Forelimb muscle (tissue), 1 donor: ENCODE measurements around the gene PHLPP1. TPM values are rescaled to one million over a fixed set of nuclear protein-coding genes. Genes with fewer than 3 reads are reported as not detected.
A peak's percentile ranks its signal among the peaks of the same experiment; 100 is the strongest.

Experiments
- DNase-seq: peaks from one replicate; pipeline ENCODE4 v3.0.0-alpha.2; 2013; ENCODE audit warnings: low read depth
- polyA plus RNA-seq: library from polyadenylated mRNA; unstranded; fragments of 120-200 nt; gene quantifications from one replicate; pipeline ENCODE4 v1.2.1, GENCODE V29; 2013; ENCODE audit not compliant: insufficient read length

Gene PHLPP1
- polyA plus RNA-seq, 1 donor: 7.3 TPM

DNA sequence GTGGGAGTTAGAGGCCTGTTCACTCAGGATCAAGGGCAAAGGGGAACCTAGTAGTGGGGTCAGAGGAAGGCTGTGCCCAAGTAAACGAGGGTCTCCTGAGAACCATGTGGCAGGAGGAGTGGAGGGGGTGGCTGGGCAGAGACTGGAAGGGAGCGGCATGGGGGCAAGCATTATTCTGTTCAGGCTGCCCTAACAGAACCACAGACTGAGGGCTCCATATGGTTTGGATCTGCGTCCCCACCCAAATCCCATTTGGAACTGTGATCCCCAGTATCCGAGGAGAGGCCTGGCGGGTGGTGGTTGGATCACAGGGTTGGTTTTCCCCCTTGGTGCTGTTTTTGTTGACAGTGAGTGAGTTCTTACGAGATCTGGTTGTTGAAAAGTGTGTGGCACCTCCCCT is 287.0 kb downstream of the PHLPP1 start:
- DNase-seq: no peak

DNA sequence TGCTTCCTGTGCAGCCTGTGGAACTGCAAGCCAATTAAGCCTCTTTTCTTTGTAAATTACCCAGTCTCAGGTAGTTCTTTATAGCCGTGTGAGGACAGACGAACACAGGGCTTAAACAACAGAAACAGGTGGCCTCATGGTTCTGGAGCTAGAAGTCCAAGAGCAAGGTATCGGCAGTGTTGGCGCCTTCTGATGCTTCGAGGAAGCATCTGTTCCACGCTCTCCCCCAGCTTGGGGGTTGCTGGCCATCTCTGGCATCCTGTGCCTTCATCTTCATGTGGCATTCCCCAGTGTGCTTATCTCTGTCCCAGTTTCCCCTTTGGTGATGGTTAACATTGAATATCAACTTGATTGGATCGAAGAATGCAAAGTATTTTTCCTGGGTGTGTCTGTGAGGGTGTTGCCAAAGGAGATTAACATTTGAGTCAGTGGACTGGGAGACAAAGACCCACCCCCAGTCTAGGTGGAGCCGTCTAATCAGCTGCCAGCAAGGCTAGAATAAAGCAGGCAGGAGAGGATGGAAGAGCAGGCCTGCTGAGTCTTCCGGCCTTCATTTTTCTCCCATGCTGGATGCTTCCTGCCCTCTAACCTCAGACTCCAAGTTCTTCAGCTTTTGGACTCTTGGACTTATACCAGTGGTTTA is 287.6 kb downstream of the PHLPP1 start:
- no peak for DNase-seq

DNA sequence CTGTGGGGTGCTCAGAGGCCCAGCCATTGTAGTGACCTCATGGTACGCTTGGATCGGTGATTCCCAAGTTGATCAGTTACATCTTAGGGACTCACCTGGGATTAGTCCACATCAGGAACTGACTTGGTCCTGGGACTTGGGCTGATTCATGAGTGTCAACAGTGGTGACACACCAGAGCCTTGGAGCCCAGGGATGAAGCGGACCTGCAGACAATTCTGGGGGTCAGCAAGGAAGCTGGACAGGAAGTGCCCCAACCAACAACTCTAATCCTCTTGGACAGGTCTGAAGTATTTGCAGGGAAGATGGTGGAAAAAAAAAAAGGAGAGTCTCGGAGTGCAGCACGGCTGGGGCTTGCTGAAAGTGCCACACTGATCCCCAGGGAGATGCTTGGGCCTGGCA is 288.6 kb downstream of the PHLPP1 start:
- DNase-seq: no peak

DNA sequence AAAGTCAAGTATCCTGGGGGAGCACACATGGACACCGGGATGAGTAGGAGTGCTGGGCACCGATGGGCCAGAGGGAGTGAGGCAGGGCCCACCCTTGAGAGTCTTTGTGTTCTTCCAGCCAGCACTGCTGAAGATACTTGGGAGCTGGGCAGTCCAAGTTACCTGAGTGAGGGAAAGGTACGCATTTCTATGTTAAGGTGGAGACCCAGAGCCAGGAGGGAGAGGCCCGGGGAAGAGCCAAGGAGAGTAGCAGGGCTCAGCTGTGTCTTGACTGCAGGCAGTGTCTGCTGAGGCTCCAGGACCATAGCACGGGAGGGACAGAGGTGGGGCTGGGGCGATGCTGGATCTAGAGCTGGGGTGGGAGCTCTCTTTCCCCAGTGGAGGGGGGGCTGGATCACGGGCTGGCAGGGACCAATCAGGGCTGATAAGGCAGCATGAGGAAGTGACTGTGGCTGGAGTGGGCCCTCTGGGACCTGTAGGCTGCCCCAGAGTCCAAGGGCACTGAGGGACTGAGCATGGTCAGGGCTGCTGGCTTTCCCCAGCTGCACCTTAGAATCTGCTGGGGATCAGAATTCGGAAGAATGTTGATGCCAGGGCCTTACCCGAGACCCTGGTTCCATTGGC is 289.2 kb downstream of the PHLPP1 start:
- DNase-seq: no peak

DNA sequence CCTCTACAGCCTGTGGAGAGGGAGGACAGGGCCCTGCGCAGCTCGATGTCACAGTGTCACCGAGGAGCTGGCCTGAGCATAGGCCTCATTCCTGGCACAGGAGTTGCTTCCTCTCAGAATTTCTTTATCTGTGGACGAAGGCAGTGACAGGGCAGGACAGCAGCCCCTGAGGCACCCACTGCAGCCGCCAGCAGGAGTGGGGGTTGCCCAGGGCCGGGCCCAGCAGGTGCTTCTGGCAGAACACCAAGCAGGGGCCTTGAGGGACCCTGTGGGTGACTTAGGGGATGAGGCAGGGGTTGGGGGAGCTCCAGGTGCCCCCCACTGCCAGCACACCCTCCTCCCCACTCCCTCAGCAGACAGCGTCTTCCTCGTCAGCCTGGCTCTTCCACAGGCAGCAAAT is 290.0 kb downstream of the PHLPP1 start:
- no peak for DNase-seq

DNA sequence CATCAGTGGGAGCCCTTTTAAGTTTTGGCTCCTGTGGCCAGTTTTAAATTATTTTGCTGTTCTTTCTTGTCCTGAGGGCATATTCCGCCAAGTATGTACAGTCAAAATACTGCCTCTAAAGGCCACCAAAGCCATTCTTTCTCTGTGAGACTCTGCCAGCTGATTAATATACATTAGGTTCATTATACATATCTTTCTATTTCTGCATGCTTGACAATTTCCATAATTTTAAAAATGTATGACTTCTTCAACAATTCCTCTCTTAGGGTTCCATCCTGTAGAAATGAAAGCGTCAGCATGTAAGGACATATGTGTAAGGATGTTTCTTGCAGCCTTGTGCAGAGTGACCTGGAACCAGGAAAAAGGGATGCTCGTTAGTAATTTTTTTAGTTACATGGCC is 291.9 kb downstream of the PHLPP1 start:
- no peak for DNase-seq

DNA sequence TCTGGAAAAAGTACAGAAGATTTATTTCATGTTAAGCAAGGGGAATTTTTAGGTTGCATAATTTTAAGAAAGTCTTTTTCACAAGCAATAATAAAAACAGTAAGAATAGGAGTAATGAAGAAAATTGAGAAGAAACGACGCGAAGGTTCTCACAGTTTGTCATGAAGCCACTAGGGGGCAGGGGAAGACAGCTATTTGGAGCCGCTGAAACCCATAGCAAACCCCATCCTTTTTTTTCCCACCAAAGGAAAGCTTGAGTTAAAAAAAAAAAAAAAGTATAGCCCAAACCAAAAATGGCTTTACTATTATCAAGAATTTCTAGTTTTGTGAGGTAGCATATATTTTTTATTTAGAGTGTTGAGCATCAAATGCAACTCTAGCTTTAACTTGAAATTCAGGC is 300.9 kb downstream of the PHLPP1 start:
- DNase-seq: peak; percentile 60

DNA sequence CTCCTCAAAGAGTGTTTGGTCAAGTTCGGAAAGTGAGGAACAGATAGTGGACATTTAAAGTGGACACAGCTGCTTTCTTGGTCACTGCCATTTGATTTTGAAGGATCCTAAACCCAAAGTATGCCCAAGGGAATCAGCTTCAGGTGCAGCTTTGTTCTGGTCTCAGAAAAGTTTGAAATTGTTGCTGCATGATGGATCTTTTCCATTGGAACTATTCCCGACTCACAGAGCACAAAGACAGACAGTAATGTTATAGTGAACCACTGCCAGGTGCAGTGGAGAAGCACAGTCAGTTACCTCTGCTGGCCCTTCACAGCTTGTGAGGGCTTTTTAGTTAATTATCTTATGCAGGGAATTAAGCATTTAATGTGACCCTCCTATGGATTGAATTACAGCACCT is 301.7 kb downstream of the PHLPP1 start:
- DNase-seq: peak; percentile 34

DNA sequence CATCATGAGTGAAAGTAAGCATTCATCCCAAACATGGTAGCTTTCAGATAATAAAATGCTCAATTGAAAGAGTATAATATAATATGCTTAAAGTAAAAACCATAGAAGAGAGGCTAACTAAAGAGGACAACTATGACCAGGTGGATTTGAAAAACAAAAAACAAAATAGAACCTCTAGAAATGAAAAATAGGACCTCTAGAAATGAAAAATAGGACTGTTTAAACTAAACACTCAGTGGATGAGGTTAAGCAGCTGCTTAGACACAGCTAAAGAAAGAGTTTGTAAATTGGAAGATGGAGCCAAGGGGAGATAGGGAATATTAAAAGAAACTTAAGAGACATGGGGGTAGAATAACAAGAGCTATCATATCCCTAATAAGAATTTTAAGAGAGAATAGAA is 302.6 kb downstream of the PHLPP1 start:
- no peak for DNase-seq

DNA sequence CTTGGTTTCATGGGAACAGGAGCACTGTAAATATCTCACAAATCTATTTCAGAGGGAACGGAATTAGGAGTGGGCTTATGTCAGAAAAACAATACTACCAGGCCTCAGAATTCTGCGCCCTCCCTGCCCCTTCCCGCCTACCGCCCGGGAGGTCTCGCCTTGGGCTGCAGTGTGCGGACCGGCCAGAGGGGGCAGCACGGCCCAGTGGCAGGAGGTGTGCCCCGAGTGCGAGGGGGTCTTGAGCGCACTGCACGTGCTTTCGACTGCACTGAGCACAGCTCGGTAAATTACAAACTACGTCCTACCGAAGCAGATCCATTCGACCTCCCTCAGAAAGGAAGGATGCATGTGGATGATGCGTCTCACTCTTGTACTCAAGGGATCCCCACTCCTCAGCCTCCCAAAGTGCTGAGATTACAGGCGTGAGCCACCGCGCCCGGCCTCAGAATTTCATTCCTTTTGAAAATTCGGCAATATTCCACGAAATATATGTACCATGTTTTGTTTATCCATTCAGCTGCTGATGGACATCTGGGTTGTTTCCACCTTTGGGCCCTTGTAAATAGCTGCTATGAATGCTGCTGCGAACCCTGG is 307.2 kb downstream of the PHLPP1 start:
- no peak for DNase-seq

DNA sequence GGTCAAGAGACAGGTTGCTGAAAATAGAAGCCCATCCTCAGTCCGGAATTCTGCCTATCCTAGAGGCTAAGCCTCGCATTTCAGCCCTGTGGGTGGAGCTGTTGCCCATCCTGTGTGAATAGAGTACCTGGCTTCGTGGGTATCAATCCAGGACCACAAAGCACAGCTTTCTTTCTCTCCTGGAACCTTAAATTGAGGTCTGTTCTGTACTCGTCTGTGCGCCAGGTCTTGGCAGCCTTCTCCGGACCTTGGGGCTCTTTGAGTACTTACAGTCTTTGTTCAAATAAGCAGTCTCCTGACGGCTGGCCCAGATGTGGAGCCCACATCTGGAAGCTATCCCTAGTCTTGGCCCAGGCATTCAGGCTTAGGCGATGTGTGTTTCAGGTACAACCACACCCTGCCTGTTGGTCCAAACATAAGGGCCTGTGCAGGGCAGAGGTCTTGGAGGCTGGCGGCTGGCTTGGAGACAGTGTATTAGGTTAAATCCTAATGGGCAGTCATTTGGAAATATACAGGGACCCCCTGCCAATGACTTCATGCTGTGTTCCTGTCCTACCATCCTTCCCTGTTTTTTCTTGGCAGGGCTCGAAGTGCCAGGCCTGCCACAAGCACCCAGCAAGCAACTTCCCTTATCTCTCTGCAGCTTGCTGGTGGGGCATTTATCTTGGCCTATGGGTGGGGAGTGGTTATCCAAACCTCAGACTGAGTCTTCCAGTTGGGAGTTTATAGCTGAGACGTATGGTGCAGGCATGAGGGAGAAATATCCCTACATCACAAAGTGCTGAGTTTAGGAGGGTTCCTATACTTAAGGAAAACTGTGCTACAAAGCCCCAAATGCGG is 310.1 kb downstream of the PHLPP1 start:
- DNase-seq: no peak

DNA sequence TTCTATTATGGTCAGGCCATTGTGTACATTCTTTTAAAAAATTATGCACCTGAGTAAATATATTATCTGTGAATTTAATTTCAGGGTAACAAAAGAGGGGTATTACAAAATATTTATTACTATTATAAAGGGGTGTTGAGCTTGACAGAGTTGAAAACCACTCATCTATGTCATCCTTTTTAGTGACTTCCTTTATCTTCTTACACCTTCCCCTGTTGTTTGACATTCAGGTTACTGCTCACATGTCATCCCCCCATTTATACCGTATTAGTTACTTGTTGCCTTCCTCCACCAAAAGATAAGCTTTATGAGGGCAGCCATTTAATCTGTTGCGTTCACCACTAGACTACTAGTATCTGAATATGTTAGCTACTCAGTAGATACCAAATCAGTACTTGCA is 313.0 kb downstream of the PHLPP1 start:
- no peak for DNase-seq

Other genes starting within 250 kb of the PHLPP1 start
- 8.7 TPM for gene ZCCHC2, start 192.5 kb upstream of the PHLPP1 start, polyA plus RNA-seq